ENCODE data around the gene IRF5. TPM values are rescaled to one million over a fixed set of nuclear protein-coding genes. Genes with fewer than 3 reads are reported as not detected.

IRF5 gene
- total RNA-seq, 1 donor from 2014 or later: 19.9 TPM

DNA sequence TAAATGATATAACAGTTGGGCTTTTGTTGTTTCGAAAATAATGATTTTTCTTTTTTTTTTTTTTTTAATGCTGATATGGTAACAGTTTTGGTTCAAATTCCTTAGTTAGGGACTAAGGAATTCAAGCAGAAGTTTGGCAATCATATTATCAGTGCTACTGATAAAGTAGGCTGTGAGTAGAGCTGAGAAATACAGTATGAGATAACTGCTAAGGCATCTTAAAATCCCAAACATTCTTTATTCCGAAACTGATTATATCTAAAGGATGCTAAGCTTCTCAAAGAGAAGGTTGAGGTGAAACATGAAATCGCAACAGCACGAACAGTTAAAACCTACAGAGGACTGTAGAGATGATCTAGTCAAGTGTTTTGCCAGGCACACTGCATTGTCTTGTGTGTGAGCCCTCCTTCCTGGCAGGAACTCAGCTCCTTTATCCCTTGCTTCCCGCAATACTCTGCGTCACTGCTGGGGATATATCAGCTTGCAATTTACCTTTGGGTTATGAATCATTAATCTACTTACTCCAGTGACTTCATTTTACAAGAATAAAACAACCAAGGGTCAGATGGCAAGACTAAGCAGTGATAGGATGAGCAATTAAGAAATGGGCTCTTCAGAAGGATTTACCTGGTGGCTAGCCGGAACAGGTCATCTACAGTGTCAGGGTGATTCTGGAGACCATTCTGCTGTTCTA lies 36.7 kb downstream of the IRF5 start:
- DNase-seq (ENCODE audit: low read depth): no peak
- TF ChIP-seq, protein P1, sequence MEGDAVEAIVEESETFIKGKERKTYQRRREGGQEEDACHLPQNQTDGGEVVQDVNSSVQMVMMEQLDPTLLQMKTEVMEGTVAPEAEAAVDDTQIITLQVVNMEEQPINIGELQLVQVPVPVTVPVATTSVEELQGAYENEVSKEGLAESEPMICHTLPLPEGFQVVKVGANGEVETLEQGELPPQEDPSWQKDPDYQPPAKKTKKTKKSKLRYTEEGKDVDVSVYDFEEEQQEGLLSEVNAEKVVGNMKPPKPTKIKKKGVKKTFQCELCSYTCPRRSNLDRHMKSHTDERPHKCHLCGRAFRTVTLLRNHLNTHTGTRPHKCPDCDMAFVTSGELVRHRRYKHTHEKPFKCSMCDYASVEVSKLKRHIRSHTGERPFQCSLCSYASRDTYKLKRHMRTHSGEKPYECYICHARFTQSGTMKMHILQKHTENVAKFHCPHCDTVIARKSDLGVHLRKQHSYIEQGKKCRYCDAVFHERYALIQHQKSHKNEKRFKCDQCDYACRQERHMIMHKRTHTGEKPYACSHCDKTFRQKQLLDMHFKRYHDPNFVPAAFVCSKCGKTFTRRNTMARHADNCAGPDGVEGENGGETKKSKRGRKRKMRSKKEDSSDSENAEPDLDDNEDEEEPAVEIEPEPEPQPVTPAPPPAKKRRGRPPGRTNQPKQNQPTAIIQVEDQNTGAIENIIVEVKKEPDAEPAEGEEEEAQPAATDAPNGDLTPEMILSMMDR (IDR thresholded peaks at IDR 0.05; ENCODE audit: insufficient read depth, low read length, poor library complexity, severe bottlenecking): no peak
- Histone ChIP-seq H3K4me3 (ENCODE audit: low read depth, low read length) (no peak overlapping the region), H3K36me3 (ENCODE audit: control insufficient read depth, insufficient read depth, low read length) (peaks cover 3% of the 10 kb centered on the region), H3K27me3 (ENCODE audit: control insufficient read depth, insufficient read depth, low read length) (no peaks in the 10 kb centered on the region)

DNA sequence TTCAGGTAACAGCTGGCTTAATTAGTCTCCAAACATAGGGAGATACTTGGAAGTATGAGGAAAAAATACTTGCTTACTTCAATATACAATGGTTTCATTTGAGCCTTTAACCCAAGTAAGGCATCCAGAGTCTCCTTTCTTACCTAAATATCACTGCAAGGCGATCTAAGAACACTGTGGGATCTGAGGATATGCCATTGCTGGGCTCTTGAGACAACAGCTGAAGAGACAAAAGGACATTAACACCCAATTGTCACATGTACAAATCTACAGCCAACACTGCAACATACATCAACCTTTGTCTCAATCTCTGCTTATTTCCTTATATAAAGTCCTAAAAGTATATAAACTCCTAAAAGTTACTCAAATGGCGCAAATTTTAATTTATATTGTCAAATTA lies 44.4 kb downstream of the IRF5 start:
- H3K27me3 ChIP-seq (ENCODE audit: control insufficient read depth, insufficient read depth, low read length): no peaks in the 10 kb centered on the region
- no peak overlapping the region for H3K4me3 ChIP-seq (ENCODE audit: low read depth, low read length)
- peaks cover 3% of the 10 kb centered on the region for H3K36me3 ChIP-seq (ENCODE audit: control insufficient read depth, insufficient read depth, low read length)
- no peak for DNase-seq (ENCODE audit: low read depth)
- TF ChIP-seq, protein P1 (IDR thresholded peaks at IDR 0.05; ENCODE audit: insufficient read depth, low read length, poor library complexity, severe bottlenecking): no peak

DNA sequence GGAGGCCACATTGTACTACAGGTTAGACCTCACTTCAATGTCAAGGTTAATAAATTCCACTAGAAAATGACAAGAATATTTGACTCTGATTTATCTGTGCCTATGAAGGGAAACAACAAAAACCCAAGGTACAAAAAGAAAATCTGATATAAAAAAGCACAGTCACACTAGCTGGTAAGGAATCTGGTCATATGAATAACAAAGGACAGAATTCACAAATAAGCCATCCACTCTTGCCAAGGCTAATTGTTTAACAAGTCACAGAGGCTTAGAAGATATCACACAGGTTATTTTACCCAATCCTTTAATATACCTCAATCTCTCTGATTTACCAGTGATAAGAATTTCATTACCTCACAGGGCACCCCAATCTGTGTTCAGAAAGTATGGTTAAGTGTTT lies 47.9 kb downstream of the IRF5 start:
- no peak for DNase-seq (ENCODE audit: low read depth)
- Histone ChIP-seq H3K36me3 (ENCODE audit: control insufficient read depth, insufficient read depth, low read length) (no peaks in the 10 kb centered on the region), H3K4me3 (ENCODE audit: low read depth, low read length) (no peak overlapping the region), H3K27me3 (ENCODE audit: control insufficient read depth, insufficient read depth, low read length) (no peaks in the 10 kb centered on the region)
- TF ChIP-seq, protein P1 (IDR thresholded peaks at IDR 0.05; ENCODE audit: insufficient read depth, low read length, poor library complexity, severe bottlenecking): no peak

DNA sequence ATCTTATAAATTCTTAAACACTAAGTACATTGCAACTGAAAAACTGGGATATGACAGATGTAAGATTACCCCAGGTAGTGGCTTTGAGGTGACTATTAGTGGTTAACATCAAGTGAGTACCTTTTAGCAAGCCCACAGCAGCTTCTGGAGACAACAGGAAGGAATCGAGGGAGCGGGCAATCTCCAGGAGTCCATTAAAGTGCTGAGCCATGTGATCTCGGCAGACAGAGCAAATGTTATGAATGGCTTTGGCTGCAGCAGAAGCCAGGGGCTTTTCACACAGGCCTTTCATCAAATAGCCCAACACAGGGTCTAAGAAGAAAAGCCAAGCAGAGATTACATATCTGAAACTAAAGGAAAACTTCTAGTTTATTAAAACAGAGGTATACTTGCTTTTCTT lies 48.9 kb downstream of the IRF5 start:
- no peaks in the 10 kb centered on the region for H3K27me3 ChIP-seq (ENCODE audit: control insufficient read depth, insufficient read depth, low read length)
- DNase-seq (ENCODE audit: low read depth): no peak
- TF ChIP-seq, protein P1 (IDR thresholded peaks at IDR 0.05; ENCODE audit: insufficient read depth, low read length, poor library complexity, severe bottlenecking): no peak
- no peaks in the 10 kb centered on the region for H3K36me3 ChIP-seq (ENCODE audit: control insufficient read depth, insufficient read depth, low read length)
- no peak overlapping the region for H3K4me3 ChIP-seq (ENCODE audit: low read depth, low read length)

DNA sequence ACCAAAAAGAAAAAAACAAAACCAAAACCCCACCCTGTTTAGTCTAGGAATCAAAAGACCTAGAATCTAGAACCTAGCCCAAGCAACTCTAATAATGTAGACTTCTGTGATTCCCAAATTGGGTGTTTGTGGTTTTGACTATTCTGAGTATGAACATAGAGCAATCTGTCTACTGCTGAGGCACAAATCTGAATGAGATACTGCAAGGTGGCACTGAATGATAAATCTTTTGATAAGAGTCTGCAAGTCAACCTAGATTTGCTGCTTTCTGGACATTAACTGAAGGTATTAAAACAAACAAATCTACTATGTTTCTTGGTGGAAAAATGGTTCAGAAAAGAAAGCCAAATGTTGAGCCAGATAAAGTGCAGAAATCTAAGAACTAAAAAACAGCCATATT lies 50.6 kb downstream of the IRF5 start:
- H3K36me3 ChIP-seq (ENCODE audit: control insufficient read depth, insufficient read depth, low read length): no peaks in the 10 kb centered on the region
- TF ChIP-seq, protein P1 (IDR thresholded peaks at IDR 0.05; ENCODE audit: insufficient read depth, low read length, poor library complexity, severe bottlenecking): no peak
- DNase-seq (ENCODE audit: low read depth): no peak
- H3K27me3 ChIP-seq (ENCODE audit: control insufficient read depth, insufficient read depth, low read length): no peaks in the 10 kb centered on the region
- H3K4me3 ChIP-seq (ENCODE audit: low read depth, low read length): no peak overlapping the region

DNA sequence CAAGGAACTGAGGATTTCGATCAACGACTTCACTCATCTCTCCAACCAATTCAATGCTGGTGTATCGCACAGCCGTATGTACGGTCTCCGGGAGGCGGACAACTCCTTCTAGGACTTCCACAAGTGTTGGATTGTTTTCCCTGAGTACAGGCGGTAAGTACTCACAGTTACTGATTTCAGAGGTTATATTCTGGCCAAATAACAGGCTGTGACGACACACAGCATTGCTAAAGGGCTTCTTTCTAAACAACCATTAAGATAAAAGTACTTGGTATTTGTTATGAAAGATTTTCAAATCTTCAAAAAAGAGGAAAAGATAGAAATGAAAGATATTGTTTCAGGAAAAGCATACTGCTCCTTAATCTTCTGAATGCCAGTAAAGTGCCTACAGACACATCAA lies 52.2 kb downstream of the IRF5 start:
- no peak for DNase-seq (ENCODE audit: low read depth)
- TF ChIP-seq, protein P1 (IDR thresholded peaks at IDR 0.05; ENCODE audit: insufficient read depth, low read length, poor library complexity, severe bottlenecking): no peak
- no peak overlapping the region for H3K4me3 ChIP-seq (ENCODE audit: low read depth, low read length)
- no peaks in the 10 kb centered on the region for H3K27me3 ChIP-seq (ENCODE audit: control insufficient read depth, insufficient read depth, low read length)
- H3K36me3 ChIP-seq (ENCODE audit: control insufficient read depth, insufficient read depth, low read length): no peaks in the 10 kb centered on the region

Measured in kidney epithelial cell (primary cell).